Peyer's patch (tissue), 4 donors: ENCODE results near the gene EML1.

ENCODE experiments used
- CTCF ChIP-seq, 6 experiments: fragments of 450-650 bp in 4 of 6; fragments of 200-600 bp in 2 of 6; sonication (generic) in 1 of 6; IDR thresholded peaks; one replicate each; pipeline ENCODE4 v1.5.1; 2017 to 2019; ENCODE audit warnings: antibody characterized with exemption in 6 of 6, mild to moderate bottlenecking in 3 of 6, moderate library complexity in 1 of 6
- POLR2A ChIP-seq, 2 donors: fragments of 450-650 bp; IDR thresholded peaks; one replicate each; pipeline ENCODE4 v1.5.1; 2017; ENCODE audit warnings: antibody characterized with exemption in 2 of 2, mild to moderate bottlenecking in 2 of 2, moderate library complexity in 2 of 2

GRCh38 chr14:99938896-99939295 is 145.7 kb downstream of the EML1 start:
- TF ChIP-seq POLR2A (IDR thresholded peaks at IDR 0.05) = no peak
- no peak for TF ChIP-seq CTCF (IDR thresholded peaks at IDR 0.05)
